CD14-positive monocyte (primary cell): ENCODE results near the gene GPR148. TPM values are rescaled to one million over a fixed set of nuclear protein-coding genes. Genes with fewer than 3 reads are reported as not detected.

Source experiments
- DNase-seq, 3 donors: peaks; one replicate each; pipeline ENCODE4 v3.0.0-alpha.2; 2011 to 2022
- H2AFZ ChIP-seq: 2 replicates; pipeline ENCODE4 v1.6.0; 2012; ENCODE audit warnings: mild to moderate bottlenecking, low read depth, low read length, inconsistent platforms; ENCODE audit not compliant: insufficient read depth, poor library complexity, severe bottlenecking
- H3K27ac ChIP-seq, 2 donors: 1 replicate in 1 of 2; 2 replicates in 1 of 2; pipeline ENCODE4 v1.5.1; 2012 to 2013; ENCODE audit warnings: low read length in 2 of 2, control low read depth in 1 of 2, inconsistent platforms in 1 of 2, low read depth in 1 of 2, mild to moderate bottlenecking in 1 of 2
- H3K27me3 ChIP-seq, 2 donors: one replicate each; pipeline versions ENCODE4 v1.6.0 to v1.6.1; 2011 to 2013; ENCODE audit warnings: low read length in 2 of 2; ENCODE audit not compliant: control insufficient read depth in 2 of 2, insufficient read depth in 2 of 2
- H3K36me3 ChIP-seq, 2 donors: replicated peaks in 1 of 2; 1 replicate in 1 of 2; 2 replicates in 1 of 2; pipeline versions ENCODE4 v1.5.1 to v1.6.1; 2012 to 2013; ENCODE audit warnings: low read length in 2 of 2, control low read depth in 1 of 2, inconsistent platforms in 1 of 2, mild to moderate bottlenecking in 1 of 2; ENCODE audit not compliant: insufficient read depth in 2 of 2, control insufficient read depth in 1 of 2
- H3K4me1 ChIP-seq, 2 donors: 1 replicate in 1 of 2; 2 replicates in 1 of 2; pipeline versions ENCODE4 v1.5.1 to v1.6.1; 2012 to 2013; ENCODE audit warnings: low read length in 2 of 2, control low read depth in 1 of 2, inconsistent platforms in 1 of 2, mild to moderate bottlenecking in 1 of 2, moderate library complexity in 1 of 2; ENCODE audit not compliant: insufficient read depth in 2 of 2, control insufficient read depth in 1 of 2
- H3K4me2 ChIP-seq: replicated peaks from 2 replicates; pipeline ENCODE3; 2012; ENCODE audit warnings: low read length, moderate library complexity, mild to moderate bottlenecking; ENCODE audit not compliant: poor library complexity, severe bottlenecking; ENCODE audit errors: extremely low read depth
- H3K4me3 ChIP-seq, 3 experiments: fragments of 200-600 bp in 1 of 3; sonication (generic) in 1 of 3; replicated peaks in 1 of 3; 1 replicate in 2 of 3; 2 replicates in 1 of 3; pipeline ENCODE4 v1.5.1; 2011 to 2013; ENCODE audit warnings: low read length in 3 of 3, mild to moderate bottlenecking in 3 of 3, control low read depth in 2 of 3, low read depth in 2 of 3, inconsistent platforms in 1 of 3, moderate library complexity in 1 of 3
- H3K79me2 ChIP-seq: 2 replicates; pipeline ENCODE4 v1.6.0; 2012; ENCODE audit warnings: mild to moderate bottlenecking, control low read depth, inconsistent platforms, low read length, moderate library complexity; ENCODE audit not compliant: insufficient read depth
- H3K9ac ChIP-seq: 2 replicates; pipeline ENCODE4 v1.6.0; 2017; ENCODE audit warnings: low read length, mild to moderate bottlenecking; ENCODE audit not compliant: insufficient read depth, poor library complexity, severe bottlenecking
- H3K9me3 ChIP-seq, 2 donors: replicated peaks in 1 of 2; 1 replicate in 1 of 2; 2 replicates in 1 of 2; pipeline versions ENCODE4 v1.5.1 to v1.6.1; 2012 to 2013; ENCODE audit warnings: low read length in 2 of 2, control low read depth in 1 of 2; ENCODE audit not compliant: control insufficient read depth in 1 of 2, insufficient read depth in 1 of 2
- H4K20me1 ChIP-seq: 2 replicates; pipeline ENCODE4 v1.6.0; 2012; ENCODE audit warnings: mild to moderate bottlenecking, low read length, control low read depth, moderate library complexity; ENCODE audit not compliant: insufficient read depth
- H3K27ac Mint-ChIP-seq, 7 donors: one replicate each; pipeline ENCODE4 v1.8.0; 2020; ENCODE audit warnings: mild to moderate bottlenecking in 7 of 7, mixed read lengths in 7 of 7, moderate library complexity in 6 of 7, inconsistent platforms in 2 of 7
- H3K27me3 Mint-ChIP-seq, 3 donors: one replicate each; pipeline ENCODE4 v1.8.0; 2021 to 2022; ENCODE audit warnings: low read depth in 3 of 3, mild to moderate bottlenecking in 3 of 3, mixed read lengths in 3 of 3, moderate library complexity in 3 of 3, inconsistent platforms in 1 of 3
- H3K36me3 Mint-ChIP-seq, 2 donors: one replicate each; pipeline ENCODE4 v1.8.0; 2020; ENCODE audit warnings: mixed read lengths in 2 of 2, inconsistent platforms in 1 of 2, mild to moderate bottlenecking in 1 of 2
- H3K4me1 Mint-ChIP-seq: one replicate; pipeline ENCODE4 v1.8.0; 2020; ENCODE audit warnings: mild to moderate bottlenecking, mixed read lengths
- H3K4me3 Mint-ChIP-seq, 2 donors: one replicate each; pipeline ENCODE4 v1.8.0; 2020; ENCODE audit warnings: mild to moderate bottlenecking in 2 of 2, mixed read lengths in 2 of 2, moderate library complexity in 1 of 2
- H3K9me3 Mint-ChIP-seq, 7 donors: one replicate each; pipeline ENCODE4 v1.8.0; 2020 to 2022; ENCODE audit warnings: mixed read lengths in 7 of 7, mild to moderate bottlenecking in 6 of 7, moderate library complexity in 6 of 7, inconsistent platforms in 2 of 7
- WGBS: methylation state at CpG from one replicate; pipeline ENCODE4 v1.1.5; 2013; ENCODE audit warnings: missing lambda C conversion rate; ENCODE audit not compliant: insufficient coverage; 5-methylcytosine and 5-hydroxymethylcytosine counted together
- intact Hi-C, 2 donors: fragments of 100-400 bp; cut with micrococcal nuclease; formaldehyde crosslinking; loops; one replicate each; pipeline versions ENCODE4 v1.15.0 to v1.15.1; 2023
- polyA plus RNA-seq, 3 donors: library from polyadenylated mRNA; depleted of rRNA in 1 of 3; unstranded in 2 of 3; stranded (reverse) in 1 of 3; fragments of 300-500 nt in 2 of 3; fragments of >200 nt in 1 of 3; fragmentation: Illumina TruSeq in 2 of 3; gene quantifications; 1 replicate in 2 of 3; 2 replicates in 1 of 3; pipeline ENCODE4 v1.2.3, GENCODE V29; 2012 to 2021
- TF ChIP-seq, protein P1 (sequence below): fragments of 200-600 bp; IDR thresholded peaks from one replicate; pipeline ENCODE4 v1.8.0; 2022; ENCODE audit warnings: antibody characterized with exemption, mild to moderate bottlenecking

The GPR148 gene
- polyA plus RNA-seq, 3 donors, result not detected

DNA sequence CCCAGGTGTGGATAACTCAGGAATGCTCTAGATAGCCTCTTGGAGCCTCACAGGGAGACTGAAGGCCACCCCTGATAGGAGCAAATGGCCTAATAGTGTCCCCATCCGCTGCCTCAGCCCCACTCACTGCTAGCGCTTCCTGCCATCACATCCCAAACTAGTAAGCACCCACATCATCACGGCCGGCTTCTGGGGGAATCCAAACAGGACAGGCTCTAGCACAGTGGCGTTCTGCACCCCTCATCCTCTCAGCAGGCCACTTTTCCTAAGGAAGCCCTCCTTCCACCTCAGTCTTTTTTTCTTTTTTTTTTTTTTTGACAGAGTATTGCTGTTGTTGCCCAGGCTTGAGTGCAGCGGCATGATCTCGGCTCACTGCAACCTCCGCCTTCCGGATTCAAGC lies 20.2 kb downstream of the GPR148 start:
- H3K9me3 Mint-ChIP-seq, result peaks cover 0 to 7% (median 2%) of the 10 kb centered on the region in 7 donors
- no peaks in the 10 kb centered on the region for H3K27me3 ChIP-seq
- no peaks in the 10 kb centered on the region for H3K36me3 Mint-ChIP-seq
- no peak overlapping the region for H2AFZ ChIP-seq
- no peak overlapping the region for H3K4me3 Mint-ChIP-seq
- H3K4me2 ChIP-seq, result no peak overlapping the region
- no peaks in the 10 kb centered on the region for H3K36me3 ChIP-seq
- intact Hi-C loops, result no loop called here
- no peak overlapping the region for H3K4me3 ChIP-seq
- 92% methylated on average over 6 of the region's 9 CpGs for WGBS
- peak overlapping the region in 1 of 7 donors; percentile 44 for H3K27ac Mint-ChIP-seq
- H3K79me2 ChIP-seq, result no peaks in the 10 kb centered on the region
- H3K27ac ChIP-seq, result no peak overlapping the region
- H3K4me1 Mint-ChIP-seq, result no peaks in the 10 kb centered on the region
- peaks cover 0 to 18% (median 17%) of the 10 kb centered on the region in 3 donors for H3K27me3 Mint-ChIP-seq
- H3K9me3 ChIP-seq, result no peaks in the 10 kb centered on the region
- H3K4me1 ChIP-seq, result no peaks in the 10 kb centered on the region
- DNase-seq, result no peak
- no peaks in the 10 kb centered on the region for H4K20me1 ChIP-seq
- H3K9ac ChIP-seq, result no peak overlapping the region
- TF ChIP-seq, protein P1, sequence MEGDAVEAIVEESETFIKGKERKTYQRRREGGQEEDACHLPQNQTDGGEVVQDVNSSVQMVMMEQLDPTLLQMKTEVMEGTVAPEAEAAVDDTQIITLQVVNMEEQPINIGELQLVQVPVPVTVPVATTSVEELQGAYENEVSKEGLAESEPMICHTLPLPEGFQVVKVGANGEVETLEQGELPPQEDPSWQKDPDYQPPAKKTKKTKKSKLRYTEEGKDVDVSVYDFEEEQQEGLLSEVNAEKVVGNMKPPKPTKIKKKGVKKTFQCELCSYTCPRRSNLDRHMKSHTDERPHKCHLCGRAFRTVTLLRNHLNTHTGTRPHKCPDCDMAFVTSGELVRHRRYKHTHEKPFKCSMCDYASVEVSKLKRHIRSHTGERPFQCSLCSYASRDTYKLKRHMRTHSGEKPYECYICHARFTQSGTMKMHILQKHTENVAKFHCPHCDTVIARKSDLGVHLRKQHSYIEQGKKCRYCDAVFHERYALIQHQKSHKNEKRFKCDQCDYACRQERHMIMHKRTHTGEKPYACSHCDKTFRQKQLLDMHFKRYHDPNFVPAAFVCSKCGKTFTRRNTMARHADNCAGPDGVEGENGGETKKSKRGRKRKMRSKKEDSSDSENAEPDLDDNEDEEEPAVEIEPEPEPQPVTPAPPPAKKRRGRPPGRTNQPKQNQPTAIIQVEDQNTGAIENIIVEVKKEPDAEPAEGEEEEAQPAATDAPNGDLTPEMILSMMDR, result no peak

DNA sequence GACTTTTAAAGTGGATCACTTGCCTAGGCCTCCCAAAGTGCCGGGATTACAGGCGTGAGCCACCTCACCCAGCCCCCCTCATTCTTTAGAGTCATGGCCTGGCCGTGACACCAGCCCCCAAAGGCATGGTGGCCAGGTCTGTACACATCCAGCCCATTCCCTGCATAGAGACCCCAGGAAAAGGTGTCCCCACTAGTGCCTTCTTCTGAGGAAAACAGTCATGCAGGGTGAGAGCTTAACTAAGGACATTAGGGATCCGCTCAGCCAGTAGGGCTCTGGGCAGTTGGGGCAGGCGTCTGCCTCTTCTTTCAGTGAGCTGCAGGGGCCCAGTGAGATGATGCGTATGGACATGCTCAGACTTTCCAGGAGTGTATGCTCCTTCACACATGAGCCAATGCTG lies 20.8 kb downstream of the GPR148 start:
- Histone ChIP-seq H4K20me1 (no peaks in the 10 kb centered on the region), H3K4me1 (no peaks in the 10 kb centered on the region), H3K9ac (no peak overlapping the region), H2AFZ (no peak overlapping the region), H3K9me3 (no peaks in the 10 kb centered on the region), H3K27ac (no peak overlapping the region), H3K4me2 (no peak overlapping the region), H3K36me3 (no peaks in the 10 kb centered on the region), H3K4me3 (no peak overlapping the region), H3K27me3 (peaks cover 0 to 5% of the 10 kb centered on the region in 2 donors), H3K79me2 (no peaks in the 10 kb centered on the region)
- intact Hi-C loops, result no loop called here
- Mint-ChIP-seq H3K36me3 (no peaks in the 10 kb centered on the region), H3K4me1 (no peaks in the 10 kb centered on the region), H3K27me3 (peaks cover 4 to 22% (median 22%) of the 10 kb centered on the region in 3 donors), H3K27ac (no peak overlapping the region), H3K9me3 (peaks cover 0 to 5% (median 2%) of the 10 kb centered on the region in 7 donors), H3K4me3 (no peak overlapping the region)
- 88% methylated on average over 6 of the region's 6 CpGs for WGBS
- TF ChIP-seq, protein P1, result no peak
- DNase-seq, result no peak
